Activated naive CD4-positive, alpha-beta T cell treated with Interleukin-2 at 50 U/mL for 16 hours (primary cell): Measurements from ENCODE around the gene EDDM3A.
"Not testable (repeated sequence)": the region's sequence is repeated elsewhere in the genome, so short reads cannot be mapped to it uniquely, and the experiment has no call there.

ENCODE experiments used
- DNase-seq: peaks from one replicate; pipeline ENCODE4 v3.0.0-alpha.2; 2020

The EDDM3A gene

GRCh38 chr14:20733684-20734429, 11.8 kb upstream of the EDDM3A start:
- no peak for DNase-seq

GRCh38 chr14:20734430-20734806, 11.3 kb upstream of the EDDM3A start:
- DNase-seq, result no peak

- not testable (repeated sequence) for DNase-seq
Measured at GRCh38 chr14:20738292-20738691, 7.4 kb upstream of the EDDM3A start.

GRCh38 chr14:20742132-20742531, 3.6 kb upstream of the EDDM3A start:
- no peak for DNase-seq

- no peak for DNase-seq
Measured at GRCh38 chr14:20743556-20743955, 2.1 kb upstream of the EDDM3A start.

- DNase-seq, result no peak
Measured at GRCh38 chr14:20746566-20746965, 879 bp downstream of the EDDM3A start.

GRCh38 chr14:20748439-20748838, 2.8 kb downstream of the EDDM3A start:
- DNase-seq, result no peak

GRCh38 chr14:20750194-20750593, 4.5 kb downstream of the EDDM3A start:
- DNase-seq, result no peak

- no peak for DNase-seq
Measured at GRCh38 chr14:20751963-20752562, 6.4 kb downstream of the EDDM3A start.

- DNase-seq, result no peak
Measured at GRCh38 chr14:20754308-20754707, 8.6 kb downstream of the EDDM3A start.

GRCh38 chr14:20755037-20755436, 9.3 kb downstream of the EDDM3A start:
- no peak for DNase-seq

- DNase-seq, result peak; percentile 22
Measured at GRCh38 chr14:20757965-20758364, 12.3 kb downstream of the EDDM3A start.

GRCh38 chr14:20759465-20759864, 13.8 kb downstream of the EDDM3A start:
- not testable (repeated sequence) for DNase-seq

- DNase-seq, result no peak
Measured at GRCh38 chr14:20760950-20761349, 15.3 kb downstream of the EDDM3A start.

- DNase-seq, result no peak
Measured at GRCh38 chr14:20768593-20768892, 22.9 kb downstream of the EDDM3A start.

GRCh38 chr14:20769421-20769820, 23.7 kb downstream of the EDDM3A start:
- no peak for DNase-seq

GRCh38 chr14:20772650-20773049, 27.0 kb downstream of the EDDM3A start:
- no peak for DNase-seq

GRCh38 chr14:20774258-20774824, 28.7 kb downstream of the EDDM3A start:
- no peak for DNase-seq

GRCh38 chr14:20775043-20775442, 29.4 kb downstream of the EDDM3A start:
- no peak for DNase-seq

GRCh38 chr14:20775901-20776300, 30.2 kb downstream of the EDDM3A start:
- no peak for DNase-seq

GRCh38 chr14:20781803-20782202, 36.1 kb downstream of the EDDM3A start:
- DNase-seq, result peak; percentile 4

GRCh38 chr14:20782280-20782890, 36.7 kb downstream of the EDDM3A start:
- no peak for DNase-seq

- DNase-seq, result no peak
Measured at GRCh38 chr14:20787025-20787424, 41.3 kb downstream of the EDDM3A start.

GRCh38 chr14:20789230-20789813, 43.6 kb downstream of the EDDM3A start:
- DNase-seq, result no peak
